ENCODE measurements around the gene TNFRSF14. TPM values are rescaled to one million over a fixed set of nuclear protein-coding genes. Genes with fewer than 3 reads are reported as not detected.

The TNFRSF14 gene
- total and polyA plus RNA-seq, 2 of the 13 experiments (the other 11 are each of a cell fraction or from before 2014, with no cell fraction given): 11.9 to 49.9 TPM

GRCh38 chr1:2586154-2587070 is 30.2 kb downstream of the TNFRSF14 start, which contains the start of gene PRXL2B (continued):
- no peak for TF ChIP-seq ZNF788 (CRISPR knock-in tag; IDR thresholded peaks at IDR 0.05; ENCODE audit: borderline replicate concordance)
- TF ChIP-seq THAP7 (CRISPR knock-in tag; IDR thresholded peaks at IDR 0.05): no peak
- no peak for TF ChIP-seq ASH2L (IDR thresholded peaks at IDR 0.05; ENCODE audit: insufficient read length, low read depth, low read length)
- TF ChIP-seq ZNF720 (CRISPR knock-in tag; IDR thresholded peaks at IDR 0.05): no peak
- TF ChIP-seq GATAD2A (CRISPR knock-in tag; IDR thresholded peaks at IDR 0.05): no peak
- TF ChIP-seq NR0B2 (CRISPR knock-in tag; IDR thresholded peaks at IDR 0.05): no peak
- TF ChIP-seq HOXA5 (CRISPR knock-in tag; IDR thresholded peaks at IDR 0.05): no peak
- TF ChIP-seq ZSCAN12 (CRISPR knock-in tag; IDR thresholded peaks at IDR 0.05): no peak
- no peak for TF ChIP-seq FOSL2 (CRISPR knock-in tag; IDR thresholded peaks at IDR 0.05)
- no peak; the same call in 1 of the 2 replicates for TF ChIP-seq ZNF83 (CRISPR knock-in tag; IDR thresholded peaks at IDR 0.05; ENCODE audit: borderline replicate concordance)
- TF ChIP-seq ZNF646 (CRISPR knock-in tag; IDR thresholded peaks at IDR 0.05): no peak
- TF ChIP-seq MAFG (CRISPR knock-in tag; IDR thresholded peaks at IDR 0.05): no peak
- no peak for TF ChIP-seq KLF12 (CRISPR knock-in tag; IDR thresholded peaks at IDR 0.05; ENCODE audit: borderline replicate concordance)
- TF ChIP-seq ZNF24 (IDR thresholded peaks at IDR 0.05): no peak
- no peak for TF ChIP-seq CENPBD1 (CRISPR knock-in tag; IDR thresholded peaks at IDR 0.05; ENCODE audit: borderline replicate concordance, low read depth)
- TF ChIP-seq ARHGAP35 (CRISPR knock-in tag; IDR thresholded peaks at IDR 0.05; ENCODE audit: borderline replicate concordance): no peak
- TF ChIP-seq ZNF766 (CRISPR knock-in tag; IDR thresholded peaks at IDR 0.05; ENCODE audit: borderline replicate concordance): no peak
- no peak for TF ChIP-seq PAWR (CRISPR knock-in tag; IDR thresholded peaks at IDR 0.05; ENCODE audit: borderline replicate concordance)
- no peak for TF ChIP-seq HCFC1 (IDR thresholded peaks at IDR 0.05; ENCODE audit: low read depth, low read length)
- TF ChIP-seq PHF20 (CRISPR knock-in tag; IDR thresholded peaks at IDR 0.05): no peak

Data from HepG2 (cell line).